ENCODE data around the gene FLNB.

DNA sequence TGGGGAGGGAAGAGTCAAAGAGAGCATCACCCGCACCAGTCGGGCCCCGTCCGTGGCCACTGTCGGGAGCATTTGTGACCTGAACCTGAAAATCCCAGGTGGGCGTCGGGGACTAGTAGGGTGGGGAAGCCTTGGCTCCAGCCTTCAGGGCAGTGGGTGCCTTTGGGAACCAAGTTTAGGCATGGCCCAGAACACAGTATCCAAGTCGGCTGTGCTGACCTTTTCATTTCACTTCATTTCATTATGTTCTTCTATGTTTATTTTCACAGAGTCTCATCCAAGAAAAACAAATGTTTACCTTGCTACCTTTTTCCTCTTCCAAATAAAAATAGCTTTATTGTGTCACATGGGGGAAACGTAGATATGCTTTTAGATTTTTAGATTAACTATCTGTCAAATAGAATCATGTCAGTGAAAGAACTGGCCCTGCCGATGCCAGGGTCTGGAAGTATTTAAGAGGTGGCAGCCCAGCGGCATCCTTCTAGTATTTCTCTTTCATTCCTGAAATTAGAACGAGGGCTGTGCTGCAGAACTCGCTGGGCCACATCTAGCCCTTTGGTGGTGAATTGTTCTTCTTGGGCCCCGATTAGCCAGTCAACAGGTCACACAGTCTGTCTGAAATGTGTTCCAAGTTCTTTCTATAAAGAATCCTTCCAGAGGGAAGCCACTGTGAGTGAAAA lies 142.0 kb downstream of the FLNB start:
- TF ChIP-seq, protein P1, sequence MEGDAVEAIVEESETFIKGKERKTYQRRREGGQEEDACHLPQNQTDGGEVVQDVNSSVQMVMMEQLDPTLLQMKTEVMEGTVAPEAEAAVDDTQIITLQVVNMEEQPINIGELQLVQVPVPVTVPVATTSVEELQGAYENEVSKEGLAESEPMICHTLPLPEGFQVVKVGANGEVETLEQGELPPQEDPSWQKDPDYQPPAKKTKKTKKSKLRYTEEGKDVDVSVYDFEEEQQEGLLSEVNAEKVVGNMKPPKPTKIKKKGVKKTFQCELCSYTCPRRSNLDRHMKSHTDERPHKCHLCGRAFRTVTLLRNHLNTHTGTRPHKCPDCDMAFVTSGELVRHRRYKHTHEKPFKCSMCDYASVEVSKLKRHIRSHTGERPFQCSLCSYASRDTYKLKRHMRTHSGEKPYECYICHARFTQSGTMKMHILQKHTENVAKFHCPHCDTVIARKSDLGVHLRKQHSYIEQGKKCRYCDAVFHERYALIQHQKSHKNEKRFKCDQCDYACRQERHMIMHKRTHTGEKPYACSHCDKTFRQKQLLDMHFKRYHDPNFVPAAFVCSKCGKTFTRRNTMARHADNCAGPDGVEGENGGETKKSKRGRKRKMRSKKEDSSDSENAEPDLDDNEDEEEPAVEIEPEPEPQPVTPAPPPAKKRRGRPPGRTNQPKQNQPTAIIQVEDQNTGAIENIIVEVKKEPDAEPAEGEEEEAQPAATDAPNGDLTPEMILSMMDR (IDR thresholded peaks at IDR 0.05): no peak
- no peak for TF ChIP-seq POLR2A (IDR thresholded peaks at IDR 0.05)

Measured in adrenal gland (tissue), 5 donors.